HG02943 (cell line): ENCODE data around the gene DENND4B.
A peak's percentile ranks its signal among the peaks of the same experiment; 100 is the strongest.
"Not testable (repeated sequence)": the region's sequence is repeated elsewhere in the genome, so short reads cannot be mapped to it uniquely, and the experiment has no call there.

Experiments
- ATAC-seq: cut with Tn5 transposase; IDR thresholded peaks from one replicate; pipeline ENCODE4 v1.9.1; 2021; ENCODE audit warnings: mild to moderate bottlenecking, low read depth, moderate library complexity; ENCODE audit not compliant: unreplicated experiment

DENND4B gene, protein sequence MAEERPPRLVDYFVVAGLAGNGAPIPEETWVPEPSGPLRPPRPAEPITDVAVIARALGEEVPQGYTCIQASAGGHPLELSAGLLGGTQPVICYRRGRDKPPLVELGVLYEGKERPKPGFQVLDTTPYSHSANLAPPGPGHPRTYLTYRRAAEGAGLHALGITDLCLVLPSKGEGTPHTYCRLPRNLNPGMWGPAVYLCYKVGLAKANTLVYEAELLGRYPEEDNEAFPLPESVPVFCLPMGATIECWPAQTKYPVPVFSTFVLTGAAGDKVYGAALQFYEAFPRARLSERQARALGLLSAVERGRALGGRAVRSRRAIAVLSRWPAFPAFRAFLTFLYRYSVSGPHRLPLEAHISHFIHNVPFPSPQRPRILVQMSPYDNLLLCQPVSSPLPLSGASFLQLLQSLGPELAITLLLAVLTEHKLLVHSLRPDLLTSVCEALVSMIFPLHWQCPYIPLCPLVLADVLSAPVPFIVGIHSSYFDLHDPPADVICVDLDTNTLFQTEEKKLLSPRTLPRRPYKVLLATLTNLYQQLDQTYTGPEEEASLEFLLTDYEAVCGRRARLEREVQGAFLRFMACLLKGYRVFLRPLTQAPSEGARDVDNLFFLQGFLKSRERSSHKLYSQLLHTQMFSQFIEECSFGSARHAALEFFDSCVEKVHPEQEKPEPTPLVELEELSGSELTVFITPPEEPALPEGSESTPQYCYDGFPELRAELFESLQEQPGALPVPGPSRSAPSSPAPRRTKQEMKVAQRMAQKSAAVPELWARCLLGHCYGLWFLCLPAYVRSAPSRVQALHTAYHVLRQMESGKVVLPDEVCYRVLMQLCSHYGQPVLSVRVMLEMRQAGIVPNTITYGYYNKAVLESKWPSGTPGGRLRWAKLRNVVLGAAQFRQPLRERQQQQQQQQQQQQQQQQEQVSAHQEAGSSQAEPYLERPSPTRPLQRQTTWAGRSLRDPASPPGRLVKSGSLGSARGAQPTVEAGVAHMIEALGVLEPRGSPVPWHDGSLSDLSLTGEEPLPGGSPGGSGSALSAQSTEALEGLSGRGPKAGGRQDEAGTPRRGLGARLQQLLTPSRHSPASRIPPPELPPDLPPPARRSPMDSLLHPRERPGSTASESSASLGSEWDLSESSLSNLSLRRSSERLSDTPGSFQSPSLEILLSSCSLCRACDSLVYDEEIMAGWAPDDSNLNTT (N-terminal part only)

DNA sequence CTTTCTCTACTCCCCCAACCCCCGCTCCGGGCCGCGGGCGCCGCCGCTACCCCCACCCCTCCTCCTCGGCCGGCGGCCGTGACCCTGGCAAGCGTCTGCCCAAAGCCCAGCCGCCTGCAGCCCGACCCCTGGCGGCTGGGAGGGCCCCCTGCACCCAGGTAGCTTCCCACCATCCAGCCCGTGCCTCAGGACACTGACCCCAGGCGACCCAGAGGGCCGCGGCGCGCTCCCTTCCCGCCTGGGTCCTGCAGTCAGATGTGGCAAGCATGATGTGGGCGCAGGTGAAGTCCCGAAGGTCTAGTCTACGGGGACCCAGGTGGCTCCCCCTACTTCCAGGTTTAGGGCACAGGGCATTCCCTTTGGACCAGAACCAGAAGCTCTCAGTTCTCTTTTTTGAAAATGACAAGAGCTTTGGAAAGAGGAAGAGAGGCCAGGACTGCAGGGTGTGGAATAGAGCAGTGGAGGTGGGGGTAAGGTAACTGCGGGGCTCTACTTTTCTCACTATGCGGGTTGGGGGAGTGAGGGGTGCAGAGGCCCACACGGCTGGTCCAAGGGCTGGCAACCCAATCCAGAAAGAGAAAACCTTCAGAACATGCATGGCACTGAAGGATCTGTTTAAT is at the start of gene DENND4B:
Gene DENND4B, minus strand, starts transcription at position 97 of the 620 bp plus-strand sequence. CDS start 2,344 bp downstream, outside the sequence.
- ATAC-seq: peak; percentile 63

DNA sequence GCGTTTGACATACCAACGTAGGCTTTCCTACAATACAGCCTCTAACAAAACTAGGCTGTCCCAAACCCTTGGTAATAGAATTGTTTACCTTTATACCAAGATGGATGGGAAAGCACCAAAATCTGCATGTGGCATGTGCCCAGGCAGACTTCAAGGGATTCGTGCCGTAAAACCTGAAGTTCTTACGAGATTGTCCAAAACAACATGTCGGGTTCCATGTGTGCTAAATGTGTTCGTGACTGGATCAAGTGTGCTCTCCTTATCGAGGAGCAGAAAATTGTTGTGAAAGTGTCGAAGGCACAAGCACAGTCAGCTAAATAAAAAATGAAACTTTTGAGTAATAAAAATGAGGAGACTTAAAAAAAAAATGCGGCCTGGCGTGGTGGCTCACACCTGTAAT is 49.1 kb upstream of the DENND4B start:
- no peak for ATAC-seq

DNA sequence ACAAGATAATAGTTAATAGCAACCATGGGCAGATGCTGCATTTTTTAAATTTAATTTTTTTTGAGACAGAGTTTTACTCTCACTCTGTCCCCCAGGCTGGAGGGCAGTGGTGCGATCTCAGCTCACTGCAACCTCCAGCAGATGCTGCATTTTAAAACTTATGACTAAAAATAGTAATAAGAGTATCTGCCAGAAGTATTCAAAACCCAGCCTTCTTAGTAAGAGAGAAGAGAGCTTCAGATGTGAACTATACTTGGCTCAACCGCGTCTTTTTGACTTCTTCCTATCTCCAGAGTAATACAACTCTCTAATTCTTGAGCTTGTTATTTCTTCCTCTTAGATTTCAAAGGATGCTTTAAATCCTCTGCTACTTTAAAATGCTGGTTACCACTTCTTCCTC is 48.7 kb upstream of the DENND4B start:
- no peak for ATAC-seq

DNA sequence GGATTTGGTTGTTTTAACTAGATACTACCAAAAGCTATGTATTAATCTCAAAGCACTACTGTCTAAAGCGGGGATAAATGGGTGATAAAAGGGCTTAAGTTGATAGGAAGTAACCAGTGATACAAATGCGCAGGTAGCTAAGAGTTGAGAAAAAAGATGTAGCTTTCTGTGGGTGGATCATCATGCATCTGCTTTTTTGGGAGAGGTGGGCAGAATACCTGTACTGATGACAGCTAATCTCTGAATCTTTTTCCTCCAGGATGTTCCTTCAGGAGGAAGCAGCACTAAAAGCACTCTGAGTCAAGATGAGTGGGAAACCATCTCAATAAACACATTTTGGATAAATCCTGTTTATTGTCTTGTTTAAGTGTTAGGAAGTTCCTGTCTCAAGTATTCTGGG is 45.3 kb upstream of the DENND4B start:
- no peak for ATAC-seq

DNA sequence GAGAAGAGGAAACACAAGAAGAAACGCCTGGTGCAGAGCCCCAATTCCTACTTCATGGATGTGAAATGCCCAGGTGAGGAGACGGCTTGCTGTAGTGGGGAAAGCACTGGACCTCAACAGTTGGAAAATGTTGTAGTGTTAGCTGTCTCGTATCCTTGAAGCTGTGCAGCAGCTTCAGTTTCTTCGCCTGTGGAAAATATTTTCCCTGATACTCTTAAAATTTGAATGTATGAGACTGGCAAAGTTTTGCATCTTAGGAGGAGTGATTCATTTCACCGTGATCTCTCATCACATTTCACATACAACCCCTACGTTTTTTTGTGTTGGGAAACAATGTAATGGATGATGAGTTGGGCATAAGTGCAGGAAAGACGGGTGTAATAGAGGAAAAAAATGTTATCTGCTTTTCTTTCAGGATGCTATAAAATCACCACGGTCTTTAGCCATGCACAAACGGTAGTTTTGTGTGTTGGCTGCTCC is 44.7 kb upstream of the DENND4B start:
- ATAC-seq: no peak

DNA sequence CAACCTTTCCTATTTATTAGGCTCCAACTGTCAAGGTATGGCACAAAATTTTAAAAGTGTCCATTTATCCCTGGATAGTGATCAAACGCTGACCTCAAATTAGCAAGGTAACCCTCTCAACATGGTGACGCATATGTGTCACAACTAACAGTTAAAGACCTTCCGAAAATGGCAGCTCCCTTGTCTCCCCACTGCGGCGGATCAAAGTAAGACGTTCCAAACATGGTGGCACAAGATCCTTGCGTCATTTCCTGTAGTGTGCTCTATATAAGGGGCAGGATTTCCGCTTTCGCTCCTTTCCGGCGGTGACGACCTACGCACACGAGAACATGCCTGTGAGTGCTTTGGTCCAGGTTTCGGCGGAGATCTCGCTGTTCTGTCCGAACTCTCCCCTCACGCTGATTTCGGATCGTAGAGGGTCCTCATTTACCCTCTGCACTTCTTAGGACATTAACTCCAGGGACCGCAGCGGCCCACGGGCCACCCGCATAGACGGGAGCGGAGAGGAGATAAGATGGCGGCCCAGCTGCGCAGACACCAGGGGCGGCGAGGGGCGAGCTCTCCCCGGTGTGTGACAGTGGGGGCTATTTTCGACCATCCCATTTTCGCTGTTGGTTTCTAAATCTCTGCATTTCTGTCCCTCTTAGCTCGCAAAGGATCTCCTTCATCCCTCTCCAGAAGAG is 44.1 kb upstream of the DENND4B start, which contains the start of gene RPS27:
Gene RPS27, plus strand, starts transcription at position 295 of the 683 bp plus-strand sequence. Its CDS starts 35 bp downstream, at position 330.
- ATAC-seq: peak; percentile 59

DNA sequence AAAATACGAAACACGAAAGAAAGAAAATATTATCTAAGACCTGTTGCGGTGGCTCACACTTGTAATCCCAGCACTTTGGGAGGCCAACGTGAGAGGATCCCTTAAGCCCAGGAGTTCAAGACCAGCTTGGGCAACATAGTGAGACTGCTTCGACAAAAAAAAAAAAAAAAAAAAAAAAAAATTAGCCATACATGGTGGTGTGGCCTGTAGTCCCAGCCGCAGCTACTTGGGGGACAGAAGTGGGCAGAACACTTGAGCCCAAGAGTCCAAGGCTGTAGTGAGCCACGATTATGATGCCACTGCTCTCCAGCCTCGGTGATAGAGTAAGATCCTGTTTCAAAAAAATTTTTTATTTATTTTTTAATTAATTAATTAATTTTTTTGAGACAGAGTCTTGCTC is 41.1 kb upstream of the DENND4B start:
- ATAC-seq: no peak

DNA sequence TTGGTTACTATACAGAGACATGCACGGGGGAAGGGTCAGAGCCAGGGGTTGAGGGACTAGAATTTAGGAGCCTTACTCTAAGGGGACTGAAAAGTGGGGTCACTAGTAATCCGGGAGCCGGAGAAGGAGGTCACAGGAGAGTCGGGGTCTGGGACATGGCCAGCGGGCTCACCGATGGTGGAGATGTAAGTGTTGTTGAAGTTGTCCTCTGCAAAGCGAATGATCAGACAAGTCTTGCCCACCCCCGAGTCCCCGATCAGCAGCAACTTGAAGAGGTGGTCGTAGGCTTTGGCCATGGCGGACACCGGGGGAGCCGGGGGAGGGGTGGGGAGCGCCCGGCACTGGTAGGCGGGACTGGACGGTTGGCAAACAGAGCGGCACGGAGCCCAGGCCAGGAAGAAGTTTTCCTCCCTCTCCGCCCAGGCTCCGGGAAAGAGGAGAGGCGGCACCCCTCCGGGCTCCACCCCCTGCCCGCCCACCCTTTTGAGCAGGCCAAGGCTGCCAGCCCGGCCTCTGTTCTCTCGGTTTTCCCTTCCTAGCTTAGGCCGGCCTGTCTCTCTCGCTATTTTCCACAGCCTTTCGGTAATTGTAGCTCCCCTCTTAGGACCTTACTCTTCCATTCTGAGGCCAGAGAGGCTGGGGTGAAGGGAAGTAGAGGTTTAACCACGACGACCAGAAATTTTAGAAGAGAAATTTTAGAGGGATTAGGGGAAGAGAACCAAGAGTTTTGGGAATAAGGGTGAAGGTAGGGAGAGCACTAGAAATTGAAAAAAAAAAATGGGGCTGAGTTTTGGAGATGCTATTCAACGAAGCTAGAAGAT is 39.6 kb upstream of the DENND4B start, which contains the start of gene RAB13:
Gene RAB13, minus strand, starts transcription at position 399 of the 821 bp plus-strand sequence. Its CDS starts 103 bp downstream, at position 296.
- ATAC-seq: no peak

DNA sequence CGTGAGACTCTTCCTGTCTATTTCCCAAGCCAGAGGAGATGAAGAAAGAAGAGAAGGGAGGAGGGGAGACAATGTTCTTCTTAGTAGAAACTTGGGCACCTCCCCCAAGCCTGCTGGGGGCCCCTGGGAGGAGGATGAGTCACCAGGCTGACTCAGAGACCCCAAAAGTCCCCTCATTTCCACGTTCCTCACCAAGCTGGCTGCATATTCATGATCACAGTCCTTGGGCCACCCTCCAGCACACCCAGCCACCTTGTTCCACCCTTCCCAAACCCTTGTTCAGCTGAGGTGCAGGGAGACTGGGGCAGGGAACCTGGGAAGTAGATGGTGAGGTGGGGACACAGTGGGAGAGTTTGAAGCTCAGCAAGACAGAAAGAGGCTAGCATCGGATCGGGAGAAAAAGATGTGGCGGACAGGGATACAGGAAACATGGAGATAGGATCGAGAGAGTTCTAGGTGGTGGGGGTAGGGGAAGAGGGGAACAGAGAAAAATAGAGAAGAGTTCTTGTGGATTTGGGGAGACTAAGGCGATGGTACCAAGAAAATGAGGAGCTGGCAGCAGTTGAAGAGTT is 38.9 kb upstream of the DENND4B start:
- ATAC-seq: no peak

DNA sequence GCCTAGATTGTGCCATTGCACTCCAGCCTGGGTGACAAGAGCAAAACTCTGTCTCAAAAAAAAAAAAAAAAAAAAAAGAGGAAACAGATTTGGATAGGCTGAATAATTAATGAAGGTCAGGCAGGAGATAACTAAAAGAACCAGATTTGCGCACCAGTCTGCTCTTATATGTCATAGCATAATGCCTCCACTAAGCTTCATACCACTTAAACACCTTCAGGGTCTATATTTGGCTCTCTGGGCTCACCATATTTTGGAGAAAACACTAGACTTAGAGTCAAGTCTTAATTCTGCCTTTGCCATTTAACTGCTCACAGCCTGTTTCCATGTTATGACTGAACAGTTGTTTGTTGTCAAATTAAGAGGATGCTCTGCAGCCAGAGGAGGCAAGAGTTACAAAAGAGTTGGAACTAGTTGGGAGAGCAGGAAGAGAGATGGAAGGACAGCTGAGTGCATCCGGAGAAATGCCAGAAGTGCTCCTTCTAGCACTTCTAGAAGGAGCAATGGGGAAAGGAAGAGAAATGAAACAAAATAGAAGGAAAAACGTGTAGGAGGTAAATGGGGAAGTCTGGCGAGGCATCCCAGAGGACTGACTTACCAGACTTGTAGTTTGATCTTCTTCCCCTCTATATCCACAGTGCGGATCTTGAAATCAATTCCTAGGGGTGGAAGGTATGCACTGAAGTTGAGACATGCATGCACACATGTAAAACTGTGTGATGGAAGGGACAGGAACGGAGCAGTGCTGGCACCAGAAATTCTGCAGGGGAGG is 37.8 kb upstream of the DENND4B start:
- ATAC-seq: no peak

DNA sequence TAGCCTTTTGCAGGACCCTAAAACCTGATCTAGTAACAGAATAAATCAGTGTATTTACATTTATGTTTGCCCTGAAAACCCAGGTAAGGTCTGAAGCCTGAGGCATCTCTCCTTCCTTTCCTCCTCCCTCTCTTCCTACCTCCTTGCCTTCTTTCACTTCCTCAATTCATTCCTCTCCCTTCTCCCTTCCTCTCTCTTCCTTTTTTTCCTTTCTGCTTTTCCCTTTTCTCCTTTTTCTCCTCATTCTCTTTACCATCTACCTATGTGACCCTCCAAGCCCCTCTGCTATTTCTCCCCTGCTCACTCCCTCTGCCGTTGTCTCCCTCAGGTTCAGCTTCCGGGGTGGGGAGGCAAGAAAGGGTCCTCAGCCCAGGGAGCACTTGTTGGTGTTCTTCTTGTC is 35.2 kb upstream of the DENND4B start:
- not testable (repeated sequence) for ATAC-seq

DNA sequence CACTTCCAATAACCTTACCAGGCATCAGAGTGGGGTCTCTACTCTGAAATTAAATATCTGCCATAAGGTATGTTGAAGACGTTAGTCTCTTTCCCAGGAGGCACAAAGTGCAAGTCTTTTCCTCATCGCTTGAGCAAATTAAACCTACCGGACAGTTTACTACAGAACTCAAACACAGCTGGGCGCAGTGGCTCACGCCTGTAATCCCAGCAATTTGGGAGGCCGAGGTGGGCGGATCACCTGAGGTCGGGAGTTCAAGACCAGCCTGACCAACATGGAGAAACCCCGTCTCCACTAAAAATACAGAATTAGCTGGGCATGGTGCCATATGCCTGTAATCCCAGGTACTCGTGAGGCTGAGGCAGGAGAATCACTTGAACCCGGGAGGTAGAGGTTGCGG is 32.6 kb upstream of the DENND4B start:
- not testable (repeated sequence) for ATAC-seq

DNA sequence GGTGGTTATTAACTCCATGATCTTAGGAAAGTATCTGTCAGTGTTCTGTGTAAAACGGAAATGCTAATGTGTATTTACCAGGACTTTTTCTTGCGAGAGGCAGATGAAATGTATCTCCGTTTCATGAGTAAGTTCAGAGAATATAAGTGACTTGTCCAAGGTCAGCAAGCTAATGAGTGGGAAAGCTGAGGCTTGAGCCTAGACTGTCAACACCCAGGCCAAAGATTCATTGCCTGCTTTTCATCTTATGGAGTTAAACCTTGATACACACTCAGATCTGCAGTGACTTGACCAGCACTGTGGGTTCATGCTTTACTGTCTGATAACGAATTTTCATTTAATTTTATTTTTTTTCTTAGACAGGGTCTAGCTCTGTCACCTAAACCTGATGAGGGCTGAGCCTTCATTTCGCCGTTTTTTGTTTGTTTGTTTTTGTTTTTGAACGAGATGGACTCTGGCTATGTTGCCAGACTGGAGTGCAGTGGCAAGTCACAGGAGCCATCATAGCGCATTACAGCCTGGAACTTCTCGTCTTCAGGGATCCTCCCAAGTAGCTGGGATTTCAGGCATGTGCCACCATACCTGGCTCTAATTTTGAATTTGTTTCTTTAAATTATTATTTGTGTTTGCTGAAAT is 31.9 kb upstream of the DENND4B start:
- ATAC-seq: no peak

DNA sequence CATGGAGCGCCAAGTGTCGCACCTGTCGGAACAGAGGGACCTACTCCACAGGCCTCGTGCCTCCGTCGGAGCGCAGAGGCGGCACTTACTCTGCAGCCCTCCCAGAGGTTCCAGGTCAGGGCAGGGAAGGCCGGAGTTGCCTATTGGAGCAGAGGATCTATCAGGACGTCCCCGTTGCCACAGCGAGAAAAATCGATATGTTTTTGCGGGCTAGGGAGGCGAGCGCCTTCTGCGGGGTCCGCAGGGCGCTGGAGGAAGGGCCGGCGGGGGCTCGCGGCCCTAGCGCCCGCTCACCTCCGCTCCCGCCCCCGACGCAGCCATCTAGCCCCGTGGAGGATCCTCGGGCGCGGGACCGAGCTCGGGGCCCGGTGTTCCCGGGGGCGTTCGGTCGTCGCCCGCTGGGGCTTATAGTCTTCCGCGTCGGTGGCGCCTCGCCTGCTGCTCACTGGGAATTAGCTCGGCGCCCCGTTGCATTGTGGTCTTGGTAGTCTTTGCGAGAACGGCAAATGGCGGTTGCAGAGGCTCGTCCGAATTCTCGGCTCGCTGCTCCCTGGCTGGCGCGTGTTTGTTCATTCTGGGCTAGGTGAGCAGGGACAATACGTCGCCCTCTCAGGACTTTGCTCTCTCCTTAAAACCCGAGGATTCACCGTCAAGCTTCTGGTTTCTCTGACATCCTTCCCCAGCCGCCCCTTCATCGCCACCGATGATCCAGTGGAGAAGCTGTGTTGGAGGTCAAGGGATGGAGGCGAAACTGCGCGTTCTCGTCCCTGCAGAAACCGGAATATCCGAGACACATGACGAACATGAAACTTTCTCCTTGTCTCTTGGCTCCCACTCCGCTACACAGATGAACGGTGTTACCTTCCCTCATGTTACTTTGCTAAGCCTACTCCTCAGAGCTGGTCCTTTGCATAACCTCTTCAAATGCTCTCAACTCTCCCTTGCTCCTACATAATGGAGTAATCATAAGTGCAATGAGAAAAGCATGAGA is 31.0 kb upstream of the DENND4B start, which contains the start of gene JTB:
Gene JTB, minus strand, starts transcription at position 425 of the 991 bp plus-strand sequence. Its CDS starts 422 bp downstream, at position 3.
- ATAC-seq: peak; percentile 58

DNA sequence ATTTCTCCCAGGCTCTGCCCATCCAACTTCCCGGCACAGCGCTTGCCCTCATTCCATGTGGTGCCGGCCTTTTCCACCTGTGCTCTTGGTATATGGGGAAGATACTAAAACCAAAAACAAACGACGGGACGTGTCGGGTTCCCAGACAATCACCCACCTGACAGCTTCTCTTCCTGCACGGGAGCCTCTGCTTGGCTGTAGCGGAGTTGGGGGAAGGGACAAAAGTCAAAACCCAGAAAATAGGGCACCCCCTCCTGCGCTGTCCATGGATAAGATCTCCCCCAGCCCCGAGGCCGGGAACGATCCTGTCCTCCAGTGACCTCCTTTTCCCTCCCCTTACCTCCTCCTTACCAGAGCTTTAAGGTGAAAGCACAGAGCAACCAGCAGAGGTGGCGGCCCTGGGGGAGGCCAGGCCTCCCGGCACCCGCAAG is 30.3 kb upstream of the DENND4B start:
- ATAC-seq: no peak

DNA sequence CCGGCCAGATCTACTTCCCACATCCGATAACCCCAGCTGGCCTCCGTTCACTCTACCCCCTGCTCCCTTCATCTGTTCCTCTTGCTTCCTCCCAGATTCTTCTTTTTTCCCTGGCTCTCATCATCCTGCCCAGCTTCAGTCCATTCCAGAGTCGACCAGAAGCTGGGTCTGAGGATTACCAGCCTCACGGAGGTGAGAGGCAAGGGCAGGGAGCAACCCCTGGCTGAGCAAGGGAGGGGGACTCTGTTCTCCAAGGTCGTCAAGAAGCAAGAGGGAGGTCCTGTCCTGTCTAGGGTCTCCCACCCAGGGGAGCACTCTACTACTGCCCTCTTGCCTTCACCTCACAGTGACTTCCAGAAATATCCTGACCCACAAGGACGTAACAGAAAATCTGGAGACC is 27.0 kb upstream of the DENND4B start:
- no peak for ATAC-seq
